Gastroesophageal sphincter (tissue), 3 donors: ENCODE measurements around the gene CCDC85C.

ENCODE experiments used
- POLR2A ChIP-seq, 2 donors: fragments of 450-650 bp; IDR thresholded peaks; one replicate each; pipeline ENCODE4 v1.6.1; 2017; ENCODE audit warnings: antibody characterized with exemption in 2 of 2, mild to moderate bottlenecking in 2 of 2, moderate library complexity in 1 of 2
- TF ChIP-seq, protein P1 (sequence below), 4 experiments: fragments of 200-600 bp in 2 of 4; fragments of 450-650 bp in 2 of 4; sonication (generic) in 1 of 4; IDR thresholded peaks; one replicate each; pipeline ENCODE4 v1.5.1; 2017 to 2019; ENCODE audit warnings: antibody characterized with exemption in 4 of 4, mild to moderate bottlenecking in 2 of 4, moderate library complexity in 2 of 4

DNA sequence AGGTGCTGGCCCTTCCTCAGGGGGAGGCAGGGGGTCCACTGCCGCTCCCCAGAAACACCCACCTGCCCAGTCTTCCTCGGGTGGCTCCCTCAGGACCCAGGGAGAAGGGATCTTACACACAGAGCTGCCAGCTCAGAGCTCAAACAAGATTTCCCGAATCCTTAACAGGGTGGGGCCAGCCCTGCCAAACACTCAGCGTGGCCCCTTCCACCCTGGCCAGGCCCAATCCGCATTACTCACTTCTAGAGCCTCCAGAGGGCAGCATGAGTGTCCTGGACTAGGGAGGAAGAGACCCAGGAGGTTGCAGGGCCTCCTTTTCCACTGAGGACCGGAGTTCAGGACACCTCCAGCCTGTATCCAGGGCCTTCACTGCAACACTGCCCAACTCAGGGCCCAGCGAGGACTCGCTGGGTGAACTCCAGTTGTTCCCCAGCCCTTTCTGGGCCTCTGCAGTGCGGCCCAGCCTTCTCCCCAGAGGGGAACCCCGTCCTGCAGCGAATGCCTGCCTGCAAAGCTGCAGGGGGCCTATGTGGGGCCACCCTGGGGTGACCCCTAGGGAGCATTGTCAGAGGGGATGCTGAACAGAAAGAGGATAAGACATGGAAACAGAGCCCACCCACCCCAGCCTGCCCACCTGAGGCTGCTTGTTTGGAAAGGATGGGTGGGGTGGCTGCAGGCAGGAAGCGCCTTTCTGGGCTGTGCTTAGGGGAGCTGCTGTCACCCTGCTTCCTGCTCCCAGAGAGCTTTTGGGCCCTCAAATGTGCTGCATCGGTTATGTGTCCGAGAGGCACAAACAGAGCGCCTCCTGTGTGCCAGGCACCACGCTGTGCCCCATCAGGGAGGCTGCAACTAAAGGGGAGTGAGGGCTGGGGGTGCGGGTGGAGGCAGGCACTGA is 79.0 kb downstream of the CCDC85C start:
- TF ChIP-seq, protein P1, sequence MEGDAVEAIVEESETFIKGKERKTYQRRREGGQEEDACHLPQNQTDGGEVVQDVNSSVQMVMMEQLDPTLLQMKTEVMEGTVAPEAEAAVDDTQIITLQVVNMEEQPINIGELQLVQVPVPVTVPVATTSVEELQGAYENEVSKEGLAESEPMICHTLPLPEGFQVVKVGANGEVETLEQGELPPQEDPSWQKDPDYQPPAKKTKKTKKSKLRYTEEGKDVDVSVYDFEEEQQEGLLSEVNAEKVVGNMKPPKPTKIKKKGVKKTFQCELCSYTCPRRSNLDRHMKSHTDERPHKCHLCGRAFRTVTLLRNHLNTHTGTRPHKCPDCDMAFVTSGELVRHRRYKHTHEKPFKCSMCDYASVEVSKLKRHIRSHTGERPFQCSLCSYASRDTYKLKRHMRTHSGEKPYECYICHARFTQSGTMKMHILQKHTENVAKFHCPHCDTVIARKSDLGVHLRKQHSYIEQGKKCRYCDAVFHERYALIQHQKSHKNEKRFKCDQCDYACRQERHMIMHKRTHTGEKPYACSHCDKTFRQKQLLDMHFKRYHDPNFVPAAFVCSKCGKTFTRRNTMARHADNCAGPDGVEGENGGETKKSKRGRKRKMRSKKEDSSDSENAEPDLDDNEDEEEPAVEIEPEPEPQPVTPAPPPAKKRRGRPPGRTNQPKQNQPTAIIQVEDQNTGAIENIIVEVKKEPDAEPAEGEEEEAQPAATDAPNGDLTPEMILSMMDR (IDR thresholded peaks at IDR 0.05) = peak in 1 of 4 experiments; percentile 61
- TF ChIP-seq POLR2A (IDR thresholded peaks at IDR 0.05) = no peak
